Right hindlimb (tissue), 1 donor: ENCODE results near the gene OXSR1.

Experiments used
- DNase-seq: peaks from one replicate; pipeline ENCODE4 v3.0.0-alpha.2; 2018

OXSR1 gene

DNA sequence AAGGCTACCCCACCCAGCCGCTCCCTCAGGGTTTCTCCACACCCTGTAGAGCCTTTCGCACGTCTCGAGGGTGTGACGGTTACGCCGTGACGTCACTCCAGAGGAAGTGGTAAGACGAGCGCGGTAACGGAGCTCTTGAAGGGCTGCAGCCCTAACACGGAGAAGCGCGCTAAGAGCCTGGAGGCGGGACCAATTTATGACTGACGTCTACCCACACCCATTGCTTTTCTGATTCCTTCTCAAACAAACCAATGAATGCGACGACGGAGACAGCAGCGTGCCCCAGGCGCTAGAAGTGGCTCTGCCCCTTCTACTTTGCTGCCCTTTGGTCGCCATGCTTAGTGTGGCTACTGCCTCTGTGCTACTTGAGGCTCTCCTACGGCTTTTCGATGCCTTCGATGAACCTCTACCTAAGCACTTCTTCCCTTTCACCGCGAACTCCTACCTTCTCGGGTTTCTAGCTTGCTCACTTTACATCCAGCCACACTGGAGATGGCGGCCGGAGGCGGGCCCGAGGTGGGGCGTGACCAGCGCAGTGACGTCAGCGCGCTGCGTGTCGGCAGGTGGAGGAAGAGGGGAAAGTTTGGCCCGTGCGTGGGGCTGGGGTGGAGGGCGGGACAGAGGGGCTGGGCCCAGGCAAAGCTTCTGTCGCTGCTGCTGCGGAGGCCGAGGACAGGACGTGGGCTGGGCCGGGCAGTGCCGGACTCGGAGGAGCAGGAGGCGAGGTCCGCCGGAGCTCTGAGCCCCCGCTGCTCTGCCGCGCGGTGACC, at the start of gene OXSR1:
Gene OXSR1 (plus strand): TSS at position 586 of the 770 bp plus-strand sequence. CDS start 340 bp downstream, outside the sequence.
- DNase-seq = peak; percentile 99

DNA sequence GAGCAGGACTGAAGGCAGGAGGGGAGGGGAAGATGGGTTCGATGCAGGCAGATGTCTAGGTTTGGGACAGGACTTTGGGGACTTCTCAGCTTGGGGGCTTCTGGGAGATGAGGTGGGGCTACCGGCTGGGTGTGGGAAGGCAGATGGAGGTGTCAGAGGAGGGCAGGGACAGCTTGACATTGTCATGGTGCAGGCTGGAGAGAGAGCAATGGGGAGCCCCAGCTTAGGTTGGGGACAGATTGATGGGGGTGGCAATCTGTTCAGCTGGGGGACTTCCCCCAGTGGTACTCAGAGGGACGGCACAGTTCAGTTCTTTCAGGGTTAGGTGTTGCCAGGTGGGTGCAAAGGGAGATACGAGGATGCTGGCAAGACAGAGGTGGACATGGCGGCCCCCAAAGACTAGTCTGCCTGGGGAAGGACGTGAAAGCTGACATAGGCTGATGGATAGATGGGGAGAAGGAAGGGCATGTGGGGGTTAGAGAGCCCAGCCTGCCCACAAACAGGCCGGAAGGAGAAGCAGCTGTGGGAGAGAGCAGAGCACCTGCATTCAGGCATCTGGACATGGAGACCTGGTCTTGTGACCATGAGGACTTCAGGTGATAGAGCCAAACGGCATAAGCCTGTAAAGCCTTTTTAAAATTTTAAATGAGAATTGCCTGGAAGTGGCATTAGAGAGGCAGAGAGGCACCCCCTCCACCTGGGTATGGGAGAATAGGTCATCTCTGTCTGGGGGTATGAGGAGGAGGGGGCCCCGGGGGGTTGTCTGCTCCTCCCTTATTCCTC, 49.5 kb upstream of the OXSR1 start:
- peak; percentile 10 for DNase-seq

DNA sequence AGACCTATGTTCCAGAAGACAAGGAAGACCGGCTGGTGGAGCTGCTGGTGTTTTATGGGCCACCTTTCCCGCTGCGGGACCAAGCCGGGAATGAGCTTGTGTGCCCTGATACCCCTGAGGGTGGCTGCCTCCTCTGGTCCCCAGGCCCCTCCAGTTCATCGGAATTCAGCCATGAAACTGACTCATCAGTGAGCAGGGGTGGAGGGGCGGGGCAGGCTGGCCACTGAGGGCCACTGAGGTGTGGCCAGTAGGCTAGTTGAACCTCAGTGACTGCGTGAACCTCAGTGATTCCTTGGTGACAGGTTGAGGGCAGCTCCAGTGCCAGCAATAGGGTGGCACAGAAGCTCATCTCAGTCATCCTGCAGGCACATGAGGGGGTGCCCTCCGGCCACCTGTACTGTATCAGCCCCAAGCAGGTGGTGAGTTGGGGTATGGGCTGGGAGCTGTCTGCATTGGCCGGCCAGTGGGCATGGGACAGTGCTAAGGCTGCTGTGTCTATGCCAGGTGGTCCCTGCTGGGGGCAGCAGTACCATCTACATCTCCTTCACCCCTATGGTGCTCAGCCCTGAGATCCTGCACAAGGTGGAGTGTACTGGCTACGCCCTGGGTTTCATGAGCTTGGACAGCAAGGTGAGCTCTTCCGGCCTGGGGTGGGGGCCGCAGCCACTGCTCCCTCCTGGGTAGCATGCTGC, 48.7 kb upstream of the OXSR1 start:
- DNase-seq = peak; percentile 16

DNA sequence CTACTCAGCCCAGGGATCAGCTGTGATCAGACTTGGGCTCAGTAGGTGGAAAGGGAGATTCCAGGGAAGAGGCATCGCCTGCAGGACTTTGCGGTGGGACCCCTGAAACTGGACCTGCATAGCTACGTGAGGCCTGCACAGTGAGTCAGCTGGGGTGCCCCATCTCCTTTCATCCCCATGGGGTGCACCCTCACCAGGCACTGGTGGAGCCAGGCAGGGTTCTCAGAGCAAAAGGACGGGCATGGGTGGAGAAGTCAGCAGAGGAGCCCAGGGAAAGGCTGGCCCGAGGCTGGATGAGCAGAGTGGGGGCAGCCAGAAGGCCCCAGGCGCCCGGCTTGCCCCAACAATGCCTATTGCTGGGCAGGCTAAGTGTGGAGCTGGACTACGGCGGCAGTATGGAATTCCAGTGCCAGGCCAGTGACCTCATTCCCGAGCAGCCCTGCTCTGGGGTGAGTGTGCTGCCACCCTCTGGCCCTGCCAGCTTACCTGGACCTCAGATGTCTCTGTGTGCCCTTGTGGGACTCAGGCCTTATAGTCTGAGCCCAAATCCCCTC, 48.1 kb upstream of the OXSR1 start:
- DNase-seq = peak; percentile 26

DNA sequence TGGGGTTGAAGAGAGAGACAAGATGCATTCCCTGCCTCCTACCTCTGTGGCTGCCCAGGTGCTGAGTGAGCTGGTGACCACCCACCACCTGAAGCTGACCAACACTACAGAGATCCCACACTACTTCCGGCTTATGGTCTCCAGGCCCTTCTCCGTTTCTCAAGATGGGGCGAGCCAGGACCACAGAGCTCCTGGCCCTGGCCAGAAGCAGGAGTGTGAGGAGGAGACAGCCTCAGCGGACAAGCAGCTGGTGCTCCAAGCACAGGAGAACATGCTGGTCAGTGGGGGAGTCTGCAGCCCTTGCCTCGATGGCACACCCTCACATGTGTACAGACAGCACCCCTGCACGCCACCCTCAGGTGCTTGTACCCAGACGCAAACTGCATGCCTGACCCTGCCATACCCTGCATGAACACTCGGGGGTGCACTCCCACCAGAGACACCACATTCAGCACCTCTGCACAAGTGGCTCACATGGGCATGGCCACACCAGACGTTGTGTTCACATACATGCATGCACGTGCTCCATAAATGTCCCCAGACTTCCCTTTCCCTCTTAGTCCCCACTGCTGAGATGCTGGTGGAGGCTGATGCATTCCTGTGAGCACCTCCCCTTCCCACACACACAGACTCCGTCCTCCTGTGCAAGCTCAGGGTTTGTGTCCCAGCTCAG, 47.5 kb upstream of the OXSR1 start:
- peak; percentile 62 for DNase-seq

DNA sequence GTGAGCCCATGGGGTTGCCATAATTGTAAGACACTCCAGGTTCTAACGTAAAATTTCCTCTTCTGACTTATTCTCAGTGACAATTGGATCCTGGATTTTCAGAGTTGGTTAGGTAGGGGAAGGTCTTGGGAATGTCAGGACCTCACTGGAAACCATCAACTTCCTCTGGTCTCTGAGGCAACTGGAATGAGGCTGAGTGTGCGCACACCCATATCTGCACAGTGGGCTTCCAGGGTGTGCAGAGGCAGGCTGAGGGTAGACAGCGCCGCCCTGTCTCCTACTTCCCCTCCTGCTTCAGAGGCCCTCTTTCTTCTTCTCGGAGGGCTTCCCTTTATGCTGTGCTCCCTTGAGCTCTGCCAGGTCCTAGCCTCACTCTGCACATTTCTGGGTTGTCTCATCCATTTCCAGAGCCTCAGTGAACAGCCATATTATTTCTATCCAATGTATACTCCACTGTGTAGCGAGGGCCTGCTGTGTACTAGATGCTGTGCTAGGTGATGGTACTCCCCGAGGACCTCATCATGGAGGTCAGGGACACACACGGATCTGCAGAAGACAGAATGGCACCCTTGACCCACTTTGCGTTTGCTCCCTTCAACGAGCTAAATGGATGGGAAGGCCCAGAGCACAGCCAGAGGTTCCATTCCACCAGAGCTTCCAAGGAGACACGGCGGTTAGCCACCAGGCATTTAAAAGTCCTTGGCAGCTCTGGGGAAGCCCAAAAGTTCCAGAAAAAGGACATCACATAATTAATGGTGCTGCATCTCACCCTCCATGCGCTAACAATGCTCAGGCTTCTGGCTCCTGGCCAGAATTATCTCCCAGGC, 46.7 kb upstream of the OXSR1 start:
- peak; percentile 12 for DNase-seq

DNA sequence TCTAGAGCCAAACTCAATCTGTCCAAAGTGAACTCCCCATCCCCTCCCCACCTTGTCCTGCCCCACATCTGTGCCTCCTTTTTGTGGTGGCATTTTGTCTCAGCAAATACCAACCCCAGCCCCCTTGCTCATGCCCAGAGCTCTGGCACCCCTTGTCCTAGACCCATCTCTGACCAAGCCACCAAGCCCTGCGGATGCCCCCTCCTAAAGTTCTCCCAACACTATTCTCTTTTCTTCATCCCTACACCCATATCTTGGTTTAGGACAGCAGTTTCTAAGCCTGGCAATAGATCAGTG, 46.1 kb upstream of the OXSR1 start:
- DNase-seq = no peak

DNA sequence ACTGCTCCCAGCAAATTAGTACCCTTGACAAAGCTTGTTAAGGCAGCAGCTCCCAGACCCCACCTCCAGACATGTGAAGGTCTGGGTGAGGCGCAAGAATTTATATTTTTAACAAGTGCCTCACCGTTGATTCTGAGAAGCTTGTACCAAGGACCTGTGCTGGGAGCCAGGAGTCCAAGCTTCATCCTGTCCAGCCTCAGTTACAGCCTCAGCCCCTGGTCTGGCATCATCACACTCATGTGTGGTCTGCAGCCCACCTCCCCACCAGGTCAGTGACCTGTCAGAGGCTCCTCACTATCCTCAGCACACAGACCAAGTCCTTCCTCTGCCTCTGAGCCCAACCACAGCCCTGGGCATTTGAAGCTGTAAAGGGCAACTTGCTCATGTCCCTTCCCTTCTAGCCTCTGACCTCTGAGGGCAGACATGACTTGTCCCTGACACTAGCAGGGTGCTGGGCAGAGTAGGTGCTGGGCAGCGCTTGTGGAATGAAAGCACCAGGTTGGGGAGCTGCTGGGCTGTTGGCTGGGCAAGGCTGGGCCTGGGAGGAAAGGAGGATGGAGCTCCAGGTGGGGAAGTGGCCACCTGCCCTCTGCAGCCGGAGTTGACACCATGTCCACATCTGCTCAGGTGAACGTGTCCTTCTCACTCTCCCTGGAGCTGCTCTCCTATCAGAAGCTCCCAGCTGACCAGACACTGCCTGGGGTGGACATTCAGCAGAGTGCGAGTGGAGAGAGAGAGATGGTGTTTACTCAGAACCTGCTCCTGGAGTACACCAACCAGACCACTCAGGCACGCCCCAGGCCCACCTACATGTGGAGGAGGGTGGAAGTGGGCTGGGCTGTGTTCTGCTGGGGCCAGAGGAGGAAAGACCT, 45.3 kb upstream of the OXSR1 start:
- DNase-seq = no peak

DNA sequence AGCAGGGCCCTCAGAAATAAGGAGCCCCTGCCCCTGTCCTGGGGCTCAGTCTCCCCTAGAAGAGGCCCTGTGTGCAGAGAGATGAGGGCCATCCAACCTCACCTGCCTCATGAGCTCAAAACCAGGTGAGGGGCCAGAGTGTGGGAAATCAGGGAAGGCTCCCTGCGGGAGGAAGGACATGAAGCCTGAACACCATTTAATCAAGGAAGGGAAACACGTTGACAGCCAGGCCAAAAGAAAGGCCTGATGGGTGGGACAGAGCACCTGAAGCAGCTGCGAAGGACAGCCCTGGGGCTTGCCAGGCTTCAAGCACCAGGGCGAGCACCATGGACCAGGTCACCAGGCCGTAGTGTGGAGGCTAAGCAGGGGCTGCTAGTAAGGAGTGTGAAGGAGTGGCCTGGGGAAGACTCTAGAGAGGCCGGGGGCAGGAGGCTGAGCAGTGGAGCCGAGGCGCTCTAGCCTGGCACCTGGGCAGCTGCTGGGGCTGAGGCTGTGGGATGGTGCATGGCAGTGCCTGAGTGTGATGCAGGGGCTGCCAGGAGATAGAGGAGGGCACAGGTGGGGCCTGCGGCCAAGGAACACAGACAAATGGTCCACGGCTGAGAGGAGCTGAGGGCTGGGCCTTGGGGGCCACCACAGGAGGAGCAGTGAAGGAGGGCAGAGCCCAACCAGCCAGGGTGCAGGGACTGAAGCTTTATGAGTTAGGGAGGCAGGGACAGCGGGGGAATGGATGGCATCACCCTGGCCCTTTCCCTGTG, 44.5 kb upstream of the OXSR1 start:
- no peak for DNase-seq

DNA sequence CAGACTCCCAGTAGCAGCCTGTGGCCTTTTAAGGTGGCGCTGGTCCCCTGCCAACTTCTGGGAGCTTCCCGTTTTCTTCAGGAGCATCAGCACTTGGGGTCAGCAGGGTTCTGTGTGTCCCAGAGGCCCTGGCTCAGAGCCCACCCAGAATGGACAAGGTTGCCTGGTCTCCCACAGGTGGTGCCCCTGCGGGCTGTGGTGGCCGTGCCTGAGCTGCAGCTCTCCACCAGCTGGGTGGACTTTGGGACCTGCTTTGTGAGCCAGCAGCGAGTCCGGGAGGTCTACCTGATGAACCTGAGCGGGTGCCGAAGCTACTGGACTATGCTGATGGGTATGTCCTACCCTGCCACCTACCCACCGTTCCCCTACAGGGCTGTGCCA, 43.9 kb upstream of the OXSR1 start:
- no peak for DNase-seq

DNA sequence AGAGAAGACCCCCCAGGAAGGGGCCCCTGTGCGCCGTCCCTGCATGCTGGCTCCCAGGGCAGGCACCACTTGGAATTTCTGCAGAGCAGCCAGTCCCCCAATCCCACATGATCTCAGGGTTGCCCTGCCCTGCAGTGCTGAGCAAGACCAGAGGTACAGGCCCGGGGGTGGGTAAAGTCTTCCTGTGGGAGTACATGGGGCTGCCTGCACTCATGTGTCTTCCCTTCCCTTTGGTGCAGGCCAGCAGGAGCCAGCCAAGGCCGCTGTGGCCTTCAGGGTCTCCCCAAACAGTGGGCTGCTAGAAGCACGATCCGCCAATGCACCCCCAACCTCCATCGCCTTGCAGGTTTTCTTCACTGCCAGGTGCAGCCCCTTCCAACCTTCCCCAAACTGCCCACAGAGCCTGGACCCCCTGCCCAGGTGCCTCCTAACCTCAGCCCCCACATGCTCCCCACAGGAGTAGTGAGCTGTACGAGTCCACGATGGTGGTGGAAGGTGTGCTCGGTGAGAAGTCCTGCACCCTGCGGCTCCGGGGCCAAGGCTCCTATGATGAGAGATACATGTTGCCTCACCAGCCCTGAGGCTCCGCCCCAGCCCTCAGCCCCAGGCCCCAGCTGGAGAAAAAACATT, 43.4 kb upstream of the OXSR1 start:
- no peak for DNase-seq

DNA sequence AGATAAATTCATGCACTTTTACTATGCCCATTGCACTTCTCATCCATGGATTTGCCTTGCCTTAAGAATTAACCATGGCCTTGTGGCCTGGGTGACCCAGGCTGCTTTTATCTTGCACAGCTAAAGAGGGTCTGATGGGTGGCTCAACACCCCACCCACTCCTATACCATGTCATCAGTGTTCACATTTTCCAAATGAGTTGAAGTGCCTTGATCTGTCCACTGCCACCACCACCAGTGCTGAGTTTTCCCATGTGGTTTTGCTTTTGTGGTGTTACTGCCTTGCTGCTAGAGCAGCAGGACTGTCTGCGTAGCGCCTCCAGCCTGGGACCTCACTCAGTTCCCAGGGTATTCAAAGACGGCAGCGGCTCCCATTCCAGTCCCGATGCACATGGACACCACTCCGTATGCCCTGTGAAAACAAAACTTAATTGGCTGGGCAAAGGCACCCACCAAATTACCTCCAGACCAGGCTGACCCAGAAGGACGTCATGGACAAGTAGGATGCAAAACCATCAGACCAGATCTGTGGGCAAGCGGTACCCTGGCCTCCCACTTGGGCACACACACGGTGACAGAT, 42.5 kb upstream of the OXSR1 start:
- no peak for DNase-seq

DNA sequence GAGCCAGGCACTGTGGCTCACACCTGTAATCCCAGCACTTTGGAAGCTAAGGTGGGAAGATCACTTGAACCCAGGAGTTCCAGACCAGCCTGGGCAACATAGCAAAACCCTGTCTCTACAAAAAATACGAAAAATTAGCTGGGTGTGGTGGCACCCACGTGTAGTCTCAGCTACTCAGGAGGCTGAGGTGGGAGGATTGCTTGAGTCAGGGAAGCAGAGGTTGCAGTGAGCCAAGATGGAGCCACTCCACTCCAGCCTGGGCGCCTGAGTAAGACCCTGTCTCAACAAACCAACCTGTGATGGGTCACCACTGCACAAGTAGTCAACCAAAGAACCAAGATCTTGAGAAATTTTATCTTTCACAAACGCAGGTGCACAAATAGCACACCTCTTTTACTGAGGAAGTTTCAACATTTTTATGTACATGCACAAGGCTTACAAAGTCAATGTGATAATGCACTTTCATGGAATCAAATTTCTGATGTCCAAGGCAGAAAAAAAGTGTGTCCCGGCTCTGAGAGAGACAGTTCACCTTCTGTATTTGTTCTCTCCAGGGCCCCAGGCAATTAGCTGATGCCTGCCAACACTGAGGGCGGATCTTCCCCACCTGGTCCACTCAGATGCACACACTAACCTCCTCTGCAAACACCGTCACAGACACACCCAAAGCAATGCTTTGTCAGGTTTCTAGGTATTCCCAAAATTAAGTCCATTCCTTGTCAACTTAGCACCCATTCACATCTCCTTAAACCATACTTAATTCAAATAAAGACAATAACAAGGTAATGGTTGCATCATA, 40.8 kb upstream of the OXSR1 start:
- DNase-seq = no peak

DNA sequence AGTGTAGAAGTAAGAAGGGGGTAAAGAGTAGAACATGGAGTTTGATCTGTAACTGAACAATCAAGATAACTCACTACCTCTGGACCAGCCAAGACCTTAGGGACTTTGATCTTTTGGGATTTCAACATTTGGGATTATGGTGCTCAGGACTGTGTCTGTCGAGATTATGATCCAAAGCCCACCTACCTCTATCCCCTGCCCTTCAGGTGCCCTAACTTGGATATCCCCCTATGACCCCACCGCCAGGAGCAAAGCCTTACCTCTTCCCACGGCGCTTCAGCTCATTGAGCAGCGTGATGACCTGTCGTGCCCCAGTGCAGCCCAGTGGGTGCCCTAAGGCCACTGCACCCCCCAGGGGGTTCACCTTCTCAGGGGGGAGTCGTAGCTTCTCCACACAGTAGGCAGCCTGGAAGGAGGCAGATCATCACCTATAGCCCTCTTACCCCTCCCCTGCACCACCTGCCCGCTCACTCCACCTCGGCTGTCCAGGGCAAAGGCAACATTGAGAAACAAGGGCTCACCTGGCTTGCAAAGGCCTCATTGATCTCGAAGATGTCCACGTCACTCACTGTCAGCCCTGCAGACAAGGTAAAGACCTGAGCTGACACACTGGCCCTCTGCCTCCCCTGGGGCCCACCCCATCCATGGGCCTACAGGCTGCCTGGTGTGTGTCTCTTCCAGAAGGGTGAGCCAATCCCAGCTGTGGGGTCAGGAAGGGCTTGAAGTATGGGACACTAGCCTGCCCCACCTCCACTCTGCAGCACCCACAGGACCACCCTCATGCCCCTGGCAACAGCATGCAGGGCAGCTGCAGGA, 39.8 kb upstream of the OXSR1 start:
- no peak for DNase-seq

DNA sequence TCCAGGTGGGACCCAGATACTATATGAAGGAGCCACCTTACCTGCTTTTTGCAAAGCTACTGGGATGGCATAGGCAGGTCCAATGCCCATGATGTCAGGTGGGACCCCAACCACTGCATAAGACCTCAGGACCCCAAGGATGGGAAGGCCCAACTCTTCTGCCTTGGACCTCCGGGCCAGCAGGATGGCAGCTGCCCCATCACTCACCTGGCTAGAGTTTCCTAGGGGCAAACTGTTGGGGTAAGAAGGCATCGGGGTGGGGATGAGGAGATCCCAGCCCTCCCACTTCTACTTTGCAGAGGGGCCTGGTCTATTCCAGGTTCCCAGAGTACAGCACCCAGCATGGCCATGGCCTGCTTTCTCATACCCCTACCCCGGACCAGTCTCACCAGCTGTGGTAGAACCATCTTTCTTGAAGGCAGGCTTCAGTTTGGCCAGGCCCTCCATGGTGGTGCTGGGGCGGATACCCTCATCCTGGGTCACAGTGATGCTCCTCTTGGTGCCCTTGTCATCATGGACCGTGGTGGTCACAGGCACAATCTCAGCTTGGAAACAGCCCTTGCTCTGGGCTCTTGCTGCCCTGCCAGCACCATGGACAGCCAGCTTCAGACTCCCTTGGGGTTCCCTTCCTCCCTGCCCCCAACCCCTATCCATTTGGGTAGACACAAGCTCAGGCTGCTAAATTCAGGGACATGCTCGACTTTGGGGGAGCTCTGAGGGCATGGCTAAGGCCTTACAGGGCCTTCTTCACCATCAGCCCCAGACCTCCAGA, 39.0 kb upstream of the OXSR1 start:
- no peak for DNase-seq

DNA sequence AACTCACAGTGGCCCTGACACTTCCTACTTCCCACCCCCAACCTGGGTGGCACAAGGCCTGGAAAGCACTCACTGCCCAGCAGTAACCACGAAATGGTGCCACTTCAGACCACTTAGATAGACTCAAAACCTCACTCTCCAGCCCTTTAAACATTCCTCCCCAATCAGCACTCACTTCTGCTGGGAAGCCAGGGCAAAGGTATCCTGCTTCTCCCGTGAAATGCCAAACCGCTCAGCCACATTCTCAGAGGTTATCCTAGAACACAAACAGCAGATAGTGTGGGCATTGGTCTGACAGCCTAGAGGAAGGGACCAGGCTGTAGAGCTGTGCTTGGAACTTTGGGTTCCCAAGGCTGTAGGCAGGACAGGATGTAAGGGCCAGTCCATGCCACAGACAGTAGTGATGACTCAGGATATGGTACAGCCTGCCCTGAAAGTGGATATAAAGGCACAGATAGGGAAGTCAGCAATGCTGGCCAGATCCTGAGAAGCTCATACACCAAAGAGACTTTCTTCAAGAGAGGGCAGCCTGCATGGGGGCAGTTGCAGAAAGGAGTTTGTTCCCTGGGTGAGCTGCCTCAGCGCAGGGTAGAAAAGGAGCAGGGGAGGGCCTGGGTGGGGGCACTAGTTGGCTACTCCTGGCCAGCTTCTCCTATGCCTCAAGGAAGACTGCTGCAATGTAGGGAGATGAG, 37.6 kb upstream of the OXSR1 start:
- DNase-seq = no peak
